Measurements from ENCODE around the gene EPAS1. TPM values are rescaled to one million over a fixed set of nuclear protein-coding genes. Genes with fewer than 3 reads are reported as not detected.
A peak's percentile ranks its signal among the peaks of the same experiment; 100 is the strongest.

Gene EPAS1
- total and polyA plus RNA-seq, 2 of the 13 experiments (the other 11 are each of a cell fraction or from before 2014, with no cell fraction given), result 47.1 to 182 TPM

GRCh38 chr2:46394649-46395510 lies 97.7 kb downstream of the EPAS1 start (continued):
- peak; percentile 89 for TF ChIP-seq MEF2D (CRISPR knock-in tag; IDR thresholded peaks at IDR 0.05)
- TF ChIP-seq IRF1 (CRISPR knock-in tag; IDR thresholded peaks at IDR 0.05; ENCODE audit: low read depth), result no peak
- TF ChIP-seq ZNF335 (CRISPR knock-in tag; IDR thresholded peaks at IDR 0.05), result 0 out of 2 replicates have a peak, but pooled peaks have one; percentile 19
- TF ChIP-seq TAF15 (IDR thresholded peaks at IDR 0.05; ENCODE audit: low read depth, low read length, poor library complexity, severe bottlenecking), result no peak
- no peak for TF ChIP-seq ZNF138 (CRISPR knock-in tag; IDR thresholded peaks at IDR 0.05; ENCODE audit: low read depth)
- no peak for TF ChIP-seq TBL1XR1 (IDR thresholded peaks at IDR 0.05; ENCODE audit: borderline replicate concordance, low read length, partially characterized antibody)
- no peak for TF ChIP-seq ZNF577 (CRISPR knock-in tag; IDR thresholded peaks at IDR 0.05; ENCODE audit: borderline replicate concordance, low read depth)
- TF ChIP-seq PHF8 (CRISPR knock-in tag; IDR thresholded peaks at IDR 0.05), result no peak
- peak; percentile 68; the same call in 1 of the 2 replicates for TF ChIP-seq SALL1 (CRISPR knock-in tag; IDR thresholded peaks at IDR 0.05)
- no peak for TF ChIP-seq TAF1 (CRISPR knock-in tag; IDR thresholded peaks at IDR 0.05)
- TF ChIP-seq SYNCRIP (IDR thresholded peaks at IDR 0.05; ENCODE audit: insufficient read depth, low read depth, low read length), result no peak
- no peak for TF ChIP-seq DMTF1 (CRISPR knock-in tag; IDR thresholded peaks at IDR 0.05)
- TF ChIP-seq ZNF773 (CRISPR knock-in tag; IDR thresholded peaks at IDR 0.05; ENCODE audit: borderline replicate concordance), result no peak
- TF ChIP-seq ZNF10 (CRISPR knock-in tag; IDR thresholded peaks at IDR 0.05; ENCODE audit: borderline replicate concordance, low read depth), result no peak
- TF ChIP-seq GTF2F1 (IDR thresholded peaks at IDR 0.05; ENCODE audit: low read length), result no peak
- peak; percentile 96 for TF ChIP-seq FOXJ3 (CRISPR knock-in tag; IDR thresholded peaks at IDR 0.05; ENCODE audit: borderline replicate concordance)
- no peak for TF ChIP-seq ZNF382 (CRISPR knock-in tag; IDR thresholded peaks at IDR 0.05; ENCODE audit: borderline replicate concordance)
- no peak for TF ChIP-seq TFDP1 (CRISPR knock-in tag; IDR thresholded peaks at IDR 0.05; ENCODE audit: borderline replicate concordance)
- TF ChIP-seq ETV6 (CRISPR knock-in tag; conservative IDR thresholded peaks at IDR 0.05), result no peak; the same call in 1 of the 2 replicates
- TF ChIP-seq PAWR (CRISPR knock-in tag; IDR thresholded peaks at IDR 0.05; ENCODE audit: borderline replicate concordance), result no peak
- no peak for TF ChIP-seq E2F1 (CRISPR knock-in tag; IDR thresholded peaks at IDR 0.05)
- TF ChIP-seq CERS6 (CRISPR knock-in tag; IDR thresholded peaks at IDR 0.05), result no peak
- no peak for TF ChIP-seq ELF4 (CRISPR knock-in tag; IDR thresholded peaks at IDR 0.05; ENCODE audit: borderline replicate concordance)
